ENCODE data around the gene DOCK8. TPM values are rescaled to one million over a fixed set of nuclear protein-coding genes. Genes with fewer than 3 reads are reported as not detected.
A peak's percentile ranks its signal among the peaks of the same experiment; 100 is the strongest.

Gene DOCK8
- total and polyA plus RNA-seq, 2 of the 4 experiments (the other 2 are of a cell fraction) = not detected

- Histone ChIP-seq H3K18ac (ENCODE audit: low read depth, low read length) (peak overlapping the region; percentile 46), H2BK5ac (ENCODE audit: low read depth, low read length, poor library complexity, severe bottlenecking) (no peak overlapping the region), H3K36me3 (ENCODE audit: control insufficient read depth, insufficient read depth, low read length) (no peaks in the 10 kb centered on the region), H3K4me1 (ENCODE audit: control insufficient read depth, insufficient read depth, low read length) (peaks cover 7% of the 10 kb centered on the region), H3K14ac (replicated peaks; ENCODE audit: low read depth, low read length) (peak overlapping the region; percentile 61), H4K8ac (ENCODE audit: low read depth in 2 of 2, low read length in 2 of 2) (peak overlapping the region; percentile 91 to 97), H3K9me1 (ENCODE audit: insufficient read depth, low read length) (0 out of 2 replicates have a peak, but pooled peaks cover 3% of the 10 kb centered on the region), H3K56ac (ENCODE audit: extremely low read depth, insufficient read depth, low read length) (peak overlapping the region; percentile 54; the same call in 1 of the 2 replicates), H3K4me2 (ENCODE audit: low read depth, low read length) (peak overlapping the region; percentile 82), H4K5ac (ENCODE audit: low read depth, low read length) (peak overlapping the region; percentile 70), H3K79me1 (ENCODE audit: low read depth in 1 of 2, low read length in 2 of 2) (no peaks in the 10 kb centered on the region), H3K9me3 (ENCODE audit: control insufficient read depth, insufficient read depth, low read length) (no peaks in the 10 kb centered on the region), H2AFZ (replicated peaks; ENCODE audit: low read length, poor library complexity) (peak overlapping the region; percentile 97), H3K27ac (ENCODE audit: insufficient read depth, low read length) (peak overlapping the region; percentile 65), H3K4ac (ENCODE audit: low read depth, low read length) (peak overlapping the region; percentile 54), H3K4me3 (ENCODE audit: insufficient read depth, low read depth, low read length) (peak overlapping the region; percentile 59), H2AK5ac (ENCODE audit: low read depth, low read length) (no peak overlapping the region), H3K27me3 (ENCODE audit: control insufficient read depth, insufficient read depth, low read length) (no peaks in the 10 kb centered on the region), H2BK15ac (ENCODE audit: low read depth, low read length) (no peak overlapping the region), H4K91ac (ENCODE audit: insufficient read depth, low read depth, low read length) (peak overlapping the region; percentile 19), H2BK120ac (ENCODE audit: low read depth, low read length) (no peak overlapping the region), H2BK20ac (ENCODE audit: low read depth, low read length) (no peak overlapping the region), H3K23ac (ENCODE audit: low read depth, low read length) (no peak overlapping the region), H3K9ac (ENCODE audit: low read depth, low read length) (peak overlapping the region; percentile 81), H4K20me1 (ENCODE audit: insufficient read depth, low read length) (no peaks in the 10 kb centered on the region), H2AK9ac (replicated peaks; ENCODE audit: low read depth, low read length, poor library complexity) (peak overlapping the region; percentile 66)
- intact Hi-C loops (cut with micrococcal nuclease) (loop anchor here (1.0 kb wide), 1 partner anchor 84 kb away; no protein-coding TSS in a partner anchor), dilution Hi-C loops (cut with HindIII; ENCODE audit: low sequenced_read_pairs, unreplicated experiment) (no loop called here), in situ Hi-C loops (cut with MboI; ENCODE audit: low sequenced_read_pairs) (no loop called here)
- 10% methylated on average over 14 of the region's 49 CpGs; no CpG with 5 or more reads in 1 of the 2 experiments for WGBS, 2 experiments (ENCODE audit: extremely low coverage in 2 of 2, insufficient read length in 1 of 2)
- ChIA-PET CTCF (no interaction called here), POLR2A (ENCODE audit: unreplicated experiment) (no interaction called here)
- ATAC-seq (ENCODE audit: low read depth) = peak; percentile 98
- TF ChIP-seq BHLHE40 (IDR thresholded peaks at IDR 0.05; ENCODE audit: low read depth, low read length) (no peak), NFE2L2 (IDR thresholded peaks at IDR 0.05; ENCODE audit: low read depth, low read length) (no peak), FOS (IDR thresholded peaks at IDR 0.05; ENCODE audit: low read depth, low read length) (no peak)
- TF ChIP-seq, protein P1, sequence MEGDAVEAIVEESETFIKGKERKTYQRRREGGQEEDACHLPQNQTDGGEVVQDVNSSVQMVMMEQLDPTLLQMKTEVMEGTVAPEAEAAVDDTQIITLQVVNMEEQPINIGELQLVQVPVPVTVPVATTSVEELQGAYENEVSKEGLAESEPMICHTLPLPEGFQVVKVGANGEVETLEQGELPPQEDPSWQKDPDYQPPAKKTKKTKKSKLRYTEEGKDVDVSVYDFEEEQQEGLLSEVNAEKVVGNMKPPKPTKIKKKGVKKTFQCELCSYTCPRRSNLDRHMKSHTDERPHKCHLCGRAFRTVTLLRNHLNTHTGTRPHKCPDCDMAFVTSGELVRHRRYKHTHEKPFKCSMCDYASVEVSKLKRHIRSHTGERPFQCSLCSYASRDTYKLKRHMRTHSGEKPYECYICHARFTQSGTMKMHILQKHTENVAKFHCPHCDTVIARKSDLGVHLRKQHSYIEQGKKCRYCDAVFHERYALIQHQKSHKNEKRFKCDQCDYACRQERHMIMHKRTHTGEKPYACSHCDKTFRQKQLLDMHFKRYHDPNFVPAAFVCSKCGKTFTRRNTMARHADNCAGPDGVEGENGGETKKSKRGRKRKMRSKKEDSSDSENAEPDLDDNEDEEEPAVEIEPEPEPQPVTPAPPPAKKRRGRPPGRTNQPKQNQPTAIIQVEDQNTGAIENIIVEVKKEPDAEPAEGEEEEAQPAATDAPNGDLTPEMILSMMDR (conservative IDR thresholded peaks at IDR 0.05; ENCODE audit: low read depth, low read length) = no peak
- no TSS peak for BruUV-seq (replicated peaks)
- DNase-seq = peak; percentile 64
Measured at GRCh38 chr9:469672-470551, 255.2 kb downstream of the DOCK8 start.
